ENCODE data around the gene IKZF1.
A peak's percentile ranks its signal among the peaks of the same experiment; 100 is the strongest.

IKZF1 gene

GRCh38 chr7:50304129-50304910 lies at the start of gene IKZF1:
TSS of gene IKZF1 (plus strand) at chr7:50304716. CDS start at chr7:50319062, 14,346 bp downstream.
- peak; percentile 36 for ATAC-seq

- ATAC-seq = no peak
Measured at GRCh38 chr7:50261593-50261992, 42.9 kb upstream of the IKZF1 start.

- ATAC-seq = no peak
Measured at GRCh38 chr7:50262446-50262845, 42.1 kb upstream of the IKZF1 start.

- peak; percentile 31 to 32 for ATAC-seq
Measured at GRCh38 chr7:50262916-50263690, 41.4 kb upstream of the IKZF1 start.

- peak; percentile 57 to 64 for ATAC-seq
Measured at GRCh38 chr7:50264908-50265307, 39.6 kb upstream of the IKZF1 start.

- ATAC-seq = no peak
Measured at GRCh38 chr7:50265968-50266634, 38.4 kb upstream of the IKZF1 start.

- ATAC-seq = peak; percentile 74 to 77
Measured at GRCh38 chr7:50266635-50267386, 37.7 kb upstream of the IKZF1 start.

GRCh38 chr7:50267525-50268041 lies 36.9 kb upstream of the IKZF1 start:
- ATAC-seq = no peak

GRCh38 chr7:50268223-50268622 lies 36.3 kb upstream of the IKZF1 start:
- ATAC-seq = no peak

- no peak for ATAC-seq
Measured at GRCh38 chr7:50268990-50269389, 35.5 kb upstream of the IKZF1 start.

GRCh38 chr7:50270531-50271018 lies 33.9 kb upstream of the IKZF1 start:
- no peak for ATAC-seq

- ATAC-seq = no peak
Measured at GRCh38 chr7:50272808-50273207, 31.7 kb upstream of the IKZF1 start.

GRCh38 chr7:50273301-50273700 lies 31.2 kb upstream of the IKZF1 start:
- ATAC-seq = no peak

GRCh38 chr7:50273870-50274269 lies 30.6 kb upstream of the IKZF1 start:
- peak; percentile 54 to 57 for ATAC-seq

GRCh38 chr7:50274361-50274760 lies 30.2 kb upstream of the IKZF1 start:
- no peak for ATAC-seq

- no peak for ATAC-seq
Measured at GRCh38 chr7:50275430-50275829, 29.1 kb upstream of the IKZF1 start.

GRCh38 chr7:50276483-50276882 lies 28.0 kb upstream of the IKZF1 start:
- no peak for ATAC-seq

- ATAC-seq = peak; percentile 53 to 69
Measured at GRCh38 chr7:50278120-50278519, 26.4 kb upstream of the IKZF1 start.

GRCh38 chr7:50281680-50282445 lies 22.7 kb upstream of the IKZF1 start:
- ATAC-seq = peak; percentile 51 to 56

GRCh38 chr7:50282813-50283605 lies 21.5 kb upstream of the IKZF1 start:
- no peak for ATAC-seq

- no peak for ATAC-seq
Measured at GRCh38 chr7:50283731-50284130, 20.8 kb upstream of the IKZF1 start.

Data from activated CD4-positive, CD25-positive, alpha-beta regulatory T cell treated with anti-CD3 and anti-CD28 coated beads, Interleukin-2, amount 50 U/mL, for 24 hours (primary cell).